DND-41 (cell line): ENCODE data around the gene NKAIN2.

Source experiments
- ATAC-seq: fragments of 200-7000 bp; cut with Tn5 transposase; 3 replicates; pipeline ENCODE4 v1.9.1; 2021; ENCODE audit warnings: low read depth; ENCODE audit not compliant: insufficient read depth
- DNase-seq: peaks from one replicate; pipeline ENCODE4 v3.0.0-alpha.2; 2020
- H2AFZ ChIP-seq: 2 replicates; pipeline ENCODE4 v1.6.0; 2012; ENCODE audit warnings: low read depth, low read length
- H3K27ac ChIP-seq: 2 replicates; pipeline ENCODE4 v1.5.1; 2012; ENCODE audit warnings: low read length, inconsistent platforms
- H3K27me3 ChIP-seq: fragments of 200-600 bp; sonication (generic); 2 replicates; pipeline ENCODE4 v1.6.0; 2012; ENCODE audit warnings: low read length, mild to moderate bottlenecking, inconsistent platforms; ENCODE audit not compliant: insufficient read depth, poor library complexity
- H3K36me3 ChIP-seq: 2 replicates; pipeline ENCODE4 v1.5.1; 2012; ENCODE audit warnings: low read length, inconsistent platforms; ENCODE audit not compliant: insufficient read depth
- H3K4me1 ChIP-seq: 2 replicates; pipeline ENCODE4 v1.5.1; 2012; ENCODE audit warnings: mild to moderate bottlenecking, low read length; ENCODE audit not compliant: insufficient read depth
- H3K4me2 ChIP-seq: 2 replicates; pipeline ENCODE4 v1.6.0; 2012; ENCODE audit warnings: mild to moderate bottlenecking, moderate library complexity, low read length, inconsistent platforms; ENCODE audit not compliant: insufficient read depth
- H3K4me3 ChIP-seq, 2 experiments: fragments of 200-600 bp in 1 of 2; shearing (Covaris generic) in 1 of 2; 2 replicates each; pipeline ENCODE4 v1.5.1; 2012 to 2016; ENCODE audit warnings: inconsistent platforms in 2 of 2, low read length in 2 of 2, mild to moderate bottlenecking in 2 of 2, low read depth in 1 of 2, moderate library complexity in 1 of 2
- H3K79me2 ChIP-seq: 2 replicates; pipeline ENCODE4 v1.6.0; 2012; ENCODE audit warnings: low read length, inconsistent platforms; ENCODE audit not compliant: insufficient read depth
- H3K9ac ChIP-seq: 2 replicates; pipeline ENCODE4 v1.6.0; 2012; ENCODE audit warnings: low read depth, mild to moderate bottlenecking, inconsistent platforms, low read length, moderate library complexity
- H3K9me3 ChIP-seq: 2 replicates; pipeline ENCODE4 v1.5.1; 2012; ENCODE audit warnings: low read length, moderate library complexity, mild to moderate bottlenecking, inconsistent platforms; ENCODE audit not compliant: insufficient read depth, severe bottlenecking
- H4K20me1 ChIP-seq: 2 replicates; pipeline ENCODE4 v1.6.0; 2012; ENCODE audit warnings: low read length; ENCODE audit not compliant: insufficient read depth
- EZH2 ChIP-seq: IDR thresholded peaks from 3 replicates; pipeline ENCODE4 v1.6.1; 2012; ENCODE audit warnings: borderline replicate concordance, low read depth, mild to moderate bottlenecking, moderate library complexity, low read length, inconsistent platforms; ENCODE audit not compliant: severe bottlenecking
- TF ChIP-seq, protein P1 (sequence below): IDR thresholded peaks from 2 replicates; pipeline ENCODE4 v1.5.1; 2012; ENCODE audit warnings: borderline replicate concordance, low read length, moderate library complexity, mild to moderate bottlenecking; ENCODE audit not compliant: poor library complexity, severe bottlenecking; ENCODE audit errors: extremely low read depth

NKAIN2 gene

DNA sequence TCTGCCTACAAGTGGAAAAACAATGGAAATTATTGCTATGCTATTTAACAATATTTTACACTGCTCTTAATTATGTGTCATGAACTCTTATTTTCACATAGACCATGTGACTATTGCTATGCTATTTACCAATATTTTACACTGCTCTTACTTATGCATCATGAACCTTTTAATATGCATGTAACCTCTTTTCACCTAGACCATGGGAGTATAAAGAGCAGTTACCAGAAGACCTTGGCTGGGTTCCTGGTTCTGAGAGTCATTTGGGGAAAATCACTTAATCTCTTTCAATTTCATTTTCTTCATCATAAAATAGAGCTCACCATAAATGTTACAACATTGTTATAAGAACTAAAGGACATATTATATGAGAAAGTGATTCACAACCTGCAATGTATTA is 934.8 kb downstream of the NKAIN2 start:
- TF ChIP-seq EZH2, result no peak
- Histone ChIP-seq H3K9me3 (peaks cover 3% of the 10 kb centered on the region), H3K79me2 (no peaks in the 10 kb centered on the region), H3K9ac (no peak overlapping the region), H3K4me3 (no peak overlapping the region), H3K4me2 (no peak overlapping the region), H3K4me1 (no peaks in the 10 kb centered on the region), H3K27me3 (no peaks in the 10 kb centered on the region), H3K27ac (no peak overlapping the region), H4K20me1 (no peaks in the 10 kb centered on the region), H3K36me3 (no peaks in the 10 kb centered on the region), H2AFZ (no peak overlapping the region)
- DNase-seq (no peak), ATAC-seq (no peak)

DNA sequence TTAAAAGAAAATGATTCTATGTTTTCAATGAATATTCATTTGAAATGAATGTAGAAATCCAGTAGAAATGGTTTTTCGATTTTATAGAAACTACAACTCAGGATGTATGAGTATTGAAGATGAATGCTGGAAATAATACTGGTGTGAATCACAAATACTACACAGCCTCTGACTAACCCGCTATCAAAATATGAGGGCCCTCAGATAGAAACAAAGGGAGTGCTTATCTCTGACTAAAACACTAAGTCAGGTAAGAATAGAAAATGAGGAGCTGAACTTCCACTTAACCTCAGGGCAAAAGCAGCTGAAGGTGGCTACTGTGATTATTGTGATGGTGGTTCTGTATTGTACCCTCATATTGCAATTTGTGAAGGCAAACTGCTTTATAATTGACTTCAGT is 937.7 kb downstream of the NKAIN2 start:
- ATAC-seq, result no peak
- Histone ChIP-seq H3K79me2 (no peaks in the 10 kb centered on the region), H4K20me1 (no peaks in the 10 kb centered on the region), H3K36me3 (no peaks in the 10 kb centered on the region), H3K27ac (no peak overlapping the region), H3K27me3 (no peaks in the 10 kb centered on the region), H2AFZ (no peak overlapping the region), H3K4me3 (no peak overlapping the region), H3K9ac (no peak overlapping the region), H3K9me3 (peaks cover 3% of the 10 kb centered on the region), H3K4me1 (no peaks in the 10 kb centered on the region), H3K4me2 (no peak overlapping the region)
- no peak for DNase-seq
- TF ChIP-seq, protein P1, sequence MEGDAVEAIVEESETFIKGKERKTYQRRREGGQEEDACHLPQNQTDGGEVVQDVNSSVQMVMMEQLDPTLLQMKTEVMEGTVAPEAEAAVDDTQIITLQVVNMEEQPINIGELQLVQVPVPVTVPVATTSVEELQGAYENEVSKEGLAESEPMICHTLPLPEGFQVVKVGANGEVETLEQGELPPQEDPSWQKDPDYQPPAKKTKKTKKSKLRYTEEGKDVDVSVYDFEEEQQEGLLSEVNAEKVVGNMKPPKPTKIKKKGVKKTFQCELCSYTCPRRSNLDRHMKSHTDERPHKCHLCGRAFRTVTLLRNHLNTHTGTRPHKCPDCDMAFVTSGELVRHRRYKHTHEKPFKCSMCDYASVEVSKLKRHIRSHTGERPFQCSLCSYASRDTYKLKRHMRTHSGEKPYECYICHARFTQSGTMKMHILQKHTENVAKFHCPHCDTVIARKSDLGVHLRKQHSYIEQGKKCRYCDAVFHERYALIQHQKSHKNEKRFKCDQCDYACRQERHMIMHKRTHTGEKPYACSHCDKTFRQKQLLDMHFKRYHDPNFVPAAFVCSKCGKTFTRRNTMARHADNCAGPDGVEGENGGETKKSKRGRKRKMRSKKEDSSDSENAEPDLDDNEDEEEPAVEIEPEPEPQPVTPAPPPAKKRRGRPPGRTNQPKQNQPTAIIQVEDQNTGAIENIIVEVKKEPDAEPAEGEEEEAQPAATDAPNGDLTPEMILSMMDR, result no peak
- no peak for TF ChIP-seq EZH2

DNA sequence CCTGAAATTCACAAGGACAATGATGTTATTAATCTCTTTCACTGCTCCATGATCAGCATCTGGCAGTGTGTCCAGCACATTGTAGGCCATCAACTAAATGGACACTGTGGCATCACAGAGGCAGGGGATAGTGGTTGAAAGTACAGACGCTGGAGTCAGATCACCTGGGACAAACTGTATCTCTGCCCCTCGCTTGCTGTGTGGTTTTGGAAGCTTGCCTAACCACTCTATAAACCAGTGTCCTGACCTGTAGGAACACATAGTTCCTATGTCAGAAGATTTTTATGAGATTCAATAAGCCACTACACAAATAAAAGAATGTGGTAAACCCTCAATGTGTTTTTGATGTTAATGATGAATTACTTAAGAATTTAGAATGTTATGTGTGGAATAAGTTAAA is 939.3 kb downstream of the NKAIN2 start:
- Histone ChIP-seq H3K27me3 (no peaks in the 10 kb centered on the region), H4K20me1 (no peaks in the 10 kb centered on the region), H3K36me3 (no peaks in the 10 kb centered on the region), H3K27ac (no peak overlapping the region), H3K4me3 (no peak overlapping the region), H2AFZ (no peak overlapping the region), H3K4me1 (no peaks in the 10 kb centered on the region), H3K9me3 (peaks cover 3% of the 10 kb centered on the region), H3K79me2 (no peaks in the 10 kb centered on the region), H3K9ac (no peak overlapping the region), H3K4me2 (no peak overlapping the region)
- ATAC-seq (no peak), DNase-seq (no peak)
- no peak for TF ChIP-seq EZH2
- TF ChIP-seq, protein P1, result no peak

DNA sequence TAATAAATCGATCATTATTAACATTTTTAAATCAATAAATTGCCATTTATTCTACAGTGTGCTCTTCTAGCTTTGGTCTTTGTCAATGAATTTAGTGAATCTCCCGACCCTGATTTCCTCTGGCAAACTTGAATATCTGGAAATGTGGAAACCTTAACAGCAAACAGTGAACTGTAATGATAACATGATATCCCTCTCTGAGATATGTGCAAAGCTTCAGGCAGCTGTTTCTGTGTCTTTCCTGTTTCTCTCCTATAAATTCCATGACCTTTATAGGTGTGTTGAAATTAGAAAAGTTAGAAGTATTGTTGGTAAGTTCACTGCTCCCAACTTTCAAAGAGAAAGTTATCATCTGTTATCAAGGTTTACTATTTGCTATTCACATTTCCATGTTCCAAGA is 939.8 kb downstream of the NKAIN2 start:
- no peak for ATAC-seq
- no peak for DNase-seq
- Histone ChIP-seq H2AFZ (no peak overlapping the region), H3K4me2 (no peak overlapping the region), H3K79me2 (no peaks in the 10 kb centered on the region), H3K9me3 (peaks cover 1% of the 10 kb centered on the region), H3K4me1 (no peaks in the 10 kb centered on the region), H3K36me3 (no peaks in the 10 kb centered on the region), H3K27ac (no peak overlapping the region), H3K27me3 (no peaks in the 10 kb centered on the region), H3K4me3 (no peak overlapping the region), H3K9ac (no peak overlapping the region), H4K20me1 (no peaks in the 10 kb centered on the region)
- TF ChIP-seq, protein P1, result no peak
- TF ChIP-seq EZH2, result no peak
